HG02610 (cell line): ENCODE data around the gene SLC24A3.

Experiments used
- ATAC-seq: cut with Tn5 transposase; IDR thresholded peaks from one replicate; pipeline ENCODE4 v1.9.1; 2021; ENCODE audit warnings: mild to moderate bottlenecking, moderate library complexity; ENCODE audit not compliant: unreplicated experiment

Gene SLC24A3

DNA sequence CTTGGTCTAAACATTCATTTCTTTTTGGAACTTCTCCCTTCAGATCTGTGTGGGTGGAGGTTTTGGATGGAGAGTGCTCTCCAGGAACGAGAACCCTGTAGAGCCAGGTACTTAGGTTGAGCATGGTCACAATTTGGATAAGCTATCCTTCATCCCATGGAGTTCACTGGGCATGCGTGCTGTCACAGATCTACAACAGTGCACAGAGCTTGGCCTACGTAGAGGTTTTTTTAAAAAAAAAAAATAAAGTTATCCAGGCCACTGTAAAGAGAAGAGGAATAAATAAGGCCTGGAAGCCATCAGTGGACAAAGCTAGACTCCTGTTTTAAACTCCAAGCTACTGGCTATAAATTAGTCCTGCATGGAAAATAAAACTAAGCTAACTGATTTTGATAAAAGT, 165.6 kb downstream of the SLC24A3 start:
- ATAC-seq, result no peak

DNA sequence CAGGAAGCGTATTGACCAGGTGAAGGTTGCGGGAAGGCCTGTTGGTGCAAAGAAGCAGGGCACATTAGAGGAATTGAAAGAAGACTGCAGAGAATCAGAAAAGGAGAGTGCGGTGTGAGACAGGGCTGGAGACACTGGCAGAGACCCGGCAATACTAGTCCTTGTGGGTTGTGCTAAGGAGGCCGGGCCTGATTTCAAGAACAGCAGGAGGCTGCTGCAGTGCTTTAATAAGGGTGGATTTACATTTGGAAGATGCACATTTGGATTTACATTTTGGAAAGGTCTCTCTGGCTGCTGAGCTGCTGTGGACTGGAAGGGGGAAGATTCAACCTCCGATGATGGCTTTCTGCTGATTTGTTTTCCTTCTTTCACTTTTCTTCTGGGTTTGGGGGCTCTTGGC, 167.8 kb downstream of the SLC24A3 start:
- no peak for ATAC-seq

DNA sequence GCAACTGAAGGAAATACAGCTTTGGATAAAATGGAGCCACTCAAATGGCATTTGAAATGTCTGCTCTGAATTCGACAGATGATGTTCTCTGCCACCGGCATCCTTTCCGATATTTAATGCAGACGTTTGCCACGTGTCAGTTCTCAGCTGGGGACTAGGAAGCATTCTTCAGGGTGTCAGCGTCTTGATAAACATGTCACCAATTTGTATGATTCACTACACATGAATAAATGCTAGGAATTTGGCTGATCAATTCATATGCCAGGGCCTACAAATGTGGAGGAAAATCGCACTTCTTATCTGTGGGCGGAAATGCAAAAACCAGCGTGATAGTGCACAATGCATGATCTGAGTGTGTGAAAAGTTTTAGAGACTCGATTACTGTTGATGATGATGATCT, 169.5 kb downstream of the SLC24A3 start:
- ATAC-seq, result no peak

DNA sequence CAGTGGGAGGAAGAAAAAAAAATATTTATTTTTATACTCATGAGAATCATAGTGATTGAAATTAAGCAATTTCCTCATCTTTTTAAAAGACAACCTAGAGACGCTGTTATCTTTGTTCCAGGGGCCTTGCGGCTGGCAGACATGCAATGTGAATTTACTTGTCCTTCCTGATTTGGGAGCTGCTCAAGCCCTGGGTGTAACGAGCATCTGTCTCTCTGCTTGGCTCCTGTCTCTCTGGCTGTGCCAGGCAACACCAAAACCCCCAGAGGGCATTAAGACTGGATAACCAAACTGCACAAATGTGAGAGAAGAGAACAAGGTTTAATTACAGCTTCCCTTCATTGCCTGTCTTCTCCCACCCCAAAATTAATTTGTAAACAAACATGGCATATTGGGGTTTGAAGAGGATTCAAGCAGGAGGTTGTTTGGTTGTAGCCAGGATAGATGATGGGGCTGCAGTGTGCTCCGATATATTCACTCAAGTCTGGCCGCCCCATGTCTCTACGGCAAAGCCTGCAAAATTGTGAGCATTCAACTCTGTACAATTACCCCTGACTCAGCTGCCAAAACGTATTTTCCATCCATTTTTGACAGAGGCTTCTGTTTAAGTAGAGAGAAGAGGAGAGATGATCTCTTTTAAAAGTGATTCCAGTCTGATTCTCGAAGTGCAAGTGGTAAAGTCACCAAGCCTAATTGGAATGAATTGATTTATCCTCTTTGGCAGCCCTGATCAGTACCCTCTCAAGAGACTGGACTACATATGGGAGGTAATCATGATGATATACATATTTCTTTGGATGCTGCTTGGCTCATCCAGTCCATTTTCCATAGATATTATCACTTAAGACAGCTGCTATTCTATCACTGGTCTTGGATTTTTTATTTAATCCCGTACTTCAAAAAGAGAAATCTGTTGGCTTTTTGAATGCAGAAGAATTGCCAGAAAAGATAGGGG, 170.2 kb downstream of the SLC24A3 start:
- no peak for ATAC-seq

DNA sequence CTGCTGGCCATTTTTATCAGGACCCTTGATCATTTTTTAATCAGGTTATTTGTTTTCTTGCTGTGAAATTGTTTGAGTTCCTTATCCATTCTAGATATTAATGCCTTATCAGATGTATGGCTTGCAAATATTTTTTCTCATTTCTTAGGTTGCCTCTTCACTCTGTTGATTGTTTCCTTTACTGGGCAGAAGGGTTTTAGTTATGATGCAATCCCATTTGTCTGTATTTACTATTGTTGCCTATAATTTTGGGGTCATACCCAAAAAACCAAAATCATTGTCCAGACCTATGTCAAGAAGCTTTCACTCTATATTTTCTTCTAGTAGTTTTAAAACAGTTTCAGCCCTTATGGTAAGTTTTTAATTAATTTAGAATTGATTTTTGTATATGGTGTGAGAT, 172.5 kb downstream of the SLC24A3 start:
- no peak for ATAC-seq

DNA sequence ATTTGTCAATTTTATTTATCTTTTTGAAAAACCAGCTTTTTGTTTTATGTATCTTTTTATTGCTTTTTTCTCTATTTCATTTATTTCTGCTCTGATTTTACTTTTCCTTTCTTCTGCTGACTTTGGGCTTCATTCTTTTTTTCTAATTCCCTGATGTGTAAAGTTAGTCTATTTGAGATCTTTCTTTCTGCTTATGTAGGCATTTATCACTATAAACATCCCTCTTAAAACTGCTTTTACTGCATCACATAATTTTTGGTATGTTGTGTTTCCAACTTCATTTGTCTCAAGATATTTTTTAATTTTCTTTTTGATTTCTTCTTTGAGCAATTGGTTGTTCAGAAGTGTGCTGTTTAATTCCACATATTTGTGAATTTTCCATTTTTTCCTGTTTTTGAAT, 174.8 kb downstream of the SLC24A3 start:
- no peak for ATAC-seq

DNA sequence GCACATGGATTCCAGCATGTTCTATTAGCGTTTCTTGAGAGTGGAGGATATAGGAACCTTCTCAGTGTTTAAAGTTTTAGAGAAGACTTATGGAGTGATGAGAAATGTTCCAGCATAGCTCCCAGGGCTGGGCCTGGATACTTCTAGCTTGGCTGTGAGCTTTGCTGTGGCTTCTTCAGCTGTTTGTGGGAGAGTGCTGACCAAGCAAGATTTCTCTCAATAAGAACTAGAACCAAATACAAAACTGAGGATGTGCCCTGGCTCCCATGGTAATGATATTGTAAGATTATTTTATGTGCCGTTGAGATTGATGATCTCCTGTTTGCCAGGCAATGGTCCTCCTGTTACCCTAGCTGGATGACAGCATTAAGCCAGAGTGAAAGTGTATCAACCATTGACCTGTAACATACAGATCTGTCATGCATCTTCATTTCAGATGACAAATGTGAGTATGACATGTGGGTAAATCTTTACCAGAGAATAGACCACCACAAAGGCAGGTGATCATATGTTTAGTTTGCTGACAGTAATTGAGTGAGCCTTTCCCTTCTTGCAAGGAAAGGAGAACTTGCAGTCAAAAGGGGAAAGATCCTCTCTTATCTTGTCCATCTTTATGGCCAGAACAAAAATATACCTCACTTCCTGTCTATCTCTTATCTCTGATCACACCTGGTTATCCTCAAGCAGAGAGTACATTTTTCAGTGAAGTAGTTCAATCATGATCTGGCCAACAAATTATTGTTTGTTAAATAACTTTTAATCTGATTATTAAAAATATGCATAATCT, 180.1 kb downstream of the SLC24A3 start:
- no peak for ATAC-seq

DNA sequence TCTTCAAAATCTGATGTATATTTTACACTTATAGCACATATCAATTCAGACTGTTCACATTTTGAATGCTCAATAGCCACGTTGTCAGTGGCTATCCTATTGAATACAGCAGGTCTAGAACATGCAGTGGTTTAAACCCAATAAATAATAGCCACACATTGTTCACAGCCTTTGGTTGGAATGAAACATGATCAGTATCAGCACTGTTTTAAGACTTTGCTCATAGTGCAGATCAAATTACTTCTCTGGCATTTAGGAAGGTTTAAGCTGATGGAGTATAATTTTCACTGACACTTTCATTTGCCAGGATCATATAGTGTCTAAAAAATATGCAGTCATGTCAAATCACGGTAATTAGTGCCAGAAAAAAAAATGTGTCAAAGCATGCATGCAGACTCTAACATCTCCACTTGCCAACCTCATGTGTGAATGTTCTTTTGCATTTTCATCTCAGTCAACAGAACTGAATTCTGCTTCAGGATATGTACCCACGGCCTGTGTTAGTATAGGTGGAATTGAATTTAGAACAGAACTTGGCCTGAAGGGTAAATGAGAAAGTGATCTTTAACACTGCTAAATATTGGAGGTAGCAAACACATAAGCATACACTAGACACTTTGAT, 184.1 kb downstream of the SLC24A3 start:
- ATAC-seq, result no peak

DNA sequence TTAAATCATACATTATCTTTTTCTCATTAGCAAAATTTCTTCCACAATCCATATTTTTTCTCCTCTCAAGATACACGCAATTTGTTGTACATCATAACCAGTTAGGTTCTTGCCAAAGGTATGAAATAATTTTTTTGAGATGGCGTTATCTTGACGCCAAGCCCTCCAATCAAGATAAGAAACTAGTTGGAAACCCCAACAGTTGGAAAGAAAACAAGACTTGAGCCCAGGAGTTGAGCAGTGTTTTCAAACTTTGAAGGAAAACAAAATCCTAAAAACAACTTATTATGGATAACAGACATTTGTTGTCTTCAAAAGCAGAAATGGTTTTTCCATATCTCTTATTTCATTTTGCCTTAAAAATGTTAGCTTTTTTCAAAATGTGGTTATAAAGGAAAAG, 184.8 kb downstream of the SLC24A3 start:
- no peak for ATAC-seq

DNA sequence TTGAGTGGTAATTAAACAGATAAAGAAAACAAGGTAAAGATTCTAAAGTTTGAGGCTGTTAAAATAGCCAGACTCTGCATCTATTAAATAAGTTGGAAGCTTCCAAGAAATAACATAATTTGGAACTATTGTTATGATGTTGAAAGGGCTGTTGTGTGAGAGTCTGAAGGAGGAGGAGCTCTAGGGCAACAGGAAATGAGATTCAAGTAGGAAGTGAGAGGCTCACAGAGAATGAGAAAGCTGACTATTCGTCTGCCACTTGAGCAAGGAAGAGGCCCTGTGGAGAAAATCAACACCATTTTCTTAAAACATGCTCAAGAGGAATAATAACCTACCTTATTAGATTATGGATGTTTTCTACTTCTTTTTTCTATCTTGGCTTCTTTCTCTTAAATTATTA, 185.2 kb downstream of the SLC24A3 start:
- no peak for ATAC-seq

DNA sequence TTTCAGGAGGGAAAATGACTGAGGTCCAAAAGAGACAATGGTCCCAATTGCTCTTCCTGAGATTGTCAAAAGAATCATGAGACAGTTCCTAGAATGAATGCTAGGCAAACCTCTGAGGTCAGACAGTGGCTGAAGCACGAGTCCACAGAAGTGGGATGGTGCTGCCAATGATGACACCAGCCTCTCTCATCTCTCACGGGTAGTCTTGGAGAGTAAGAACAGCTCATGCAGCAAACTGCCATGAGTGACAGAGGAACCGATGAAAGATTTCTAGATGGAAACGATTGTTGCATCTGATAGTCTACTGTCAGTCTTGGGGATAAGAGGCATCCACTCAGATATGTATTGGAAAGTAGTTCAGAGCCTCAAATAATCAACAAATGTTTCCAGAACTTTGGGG, 188.7 kb downstream of the SLC24A3 start:
- ATAC-seq, result no peak

DNA sequence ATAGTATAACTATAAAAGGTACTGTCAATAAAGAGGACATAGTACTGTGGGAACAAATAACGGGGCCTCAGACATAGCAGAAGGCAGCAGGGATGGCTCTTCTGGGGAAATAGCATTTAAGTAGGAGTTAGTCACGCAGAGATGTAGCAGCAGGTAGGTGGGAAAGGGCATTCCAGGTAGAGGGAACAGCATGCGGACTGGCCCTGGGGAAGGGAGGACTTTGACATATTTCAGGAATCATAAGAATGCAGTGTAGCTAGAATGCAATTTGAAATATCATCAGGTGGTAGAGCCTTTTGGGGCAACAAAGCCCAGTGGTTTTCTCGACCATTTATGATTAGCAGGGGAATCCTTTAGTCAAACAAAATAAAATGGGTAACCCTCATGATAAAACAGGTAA, 191.1 kb downstream of the SLC24A3 start:
- no peak for ATAC-seq

DNA sequence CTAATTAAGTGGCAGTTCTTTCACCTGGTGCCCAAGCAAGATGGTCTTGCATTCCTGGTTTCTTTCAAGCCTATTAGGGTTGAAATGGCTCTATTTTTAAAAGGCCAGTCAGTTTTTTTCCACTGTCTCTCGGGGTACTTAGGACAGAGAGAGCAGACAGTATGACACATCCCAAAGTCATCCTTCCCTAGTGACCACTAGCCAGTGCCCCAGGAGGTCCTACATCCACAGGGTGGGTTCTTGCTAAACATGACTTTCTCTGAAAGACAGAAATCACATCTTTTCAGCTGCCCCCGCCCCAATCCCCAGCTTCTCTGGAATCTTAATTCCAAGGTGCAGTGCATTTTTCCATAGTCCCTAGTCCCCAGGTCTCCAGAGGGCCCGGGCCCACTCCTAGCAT, 192.4 kb downstream of the SLC24A3 start:
- no peak for ATAC-seq

DNA sequence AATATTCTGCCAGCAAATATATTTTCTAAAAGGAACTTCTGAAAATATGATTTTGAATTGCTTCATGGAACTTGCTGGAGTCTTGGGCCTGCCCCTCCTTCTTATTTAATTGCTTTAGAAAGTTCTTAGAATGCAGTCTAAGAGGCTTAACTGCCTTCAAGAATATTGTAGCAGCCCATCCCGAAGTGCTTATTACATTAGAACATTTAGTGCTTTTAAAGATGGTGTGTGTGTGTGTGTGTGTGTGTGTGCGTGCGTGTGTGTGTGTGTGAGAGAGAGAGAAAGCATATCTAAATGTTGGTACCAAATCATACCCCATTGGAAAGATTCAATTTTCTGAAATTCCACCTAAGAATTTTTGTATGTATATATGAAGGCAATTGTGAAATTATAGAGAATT, 193.5 kb downstream of the SLC24A3 start:
- ATAC-seq, result no peak

DNA sequence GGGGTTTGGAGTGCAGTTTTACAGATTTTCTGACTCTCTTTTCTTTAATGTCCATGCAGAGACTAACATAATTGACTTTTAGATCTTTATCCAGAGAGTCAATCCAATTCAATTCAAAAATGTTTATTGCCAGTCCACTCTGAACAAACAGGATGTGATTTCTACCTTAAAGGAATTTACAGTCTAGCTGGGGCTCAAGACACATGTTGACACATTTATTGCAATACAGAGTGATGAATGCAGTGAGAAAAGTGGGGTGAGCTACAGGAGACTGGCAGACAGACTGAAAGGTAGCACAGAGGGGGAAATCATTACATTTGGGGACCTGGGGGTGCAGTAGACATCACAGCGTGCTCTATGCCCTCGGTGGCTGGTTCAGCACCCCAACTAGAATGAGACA, 193.9 kb downstream of the SLC24A3 start:
- no peak for ATAC-seq

DNA sequence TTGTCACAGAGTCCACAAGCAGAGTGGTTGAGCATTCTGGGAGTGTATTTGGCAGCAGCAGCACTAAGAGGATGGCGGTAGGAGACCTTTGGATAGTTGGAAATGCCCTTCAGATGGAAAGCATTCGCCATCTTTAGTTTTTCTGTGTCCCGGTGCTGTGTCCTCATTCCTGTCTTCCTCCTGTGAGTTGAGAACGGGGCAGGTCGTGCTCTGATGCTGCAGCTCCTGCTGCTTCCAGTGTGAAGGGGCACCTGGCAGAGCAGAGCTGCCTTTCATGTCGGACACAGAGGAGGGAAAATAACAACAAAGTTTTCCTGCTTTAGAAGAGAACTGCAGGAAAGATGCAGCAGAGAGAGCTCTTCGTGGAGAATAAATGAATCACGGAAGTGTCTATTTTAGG, 194.8 kb downstream of the SLC24A3 start:
- ATAC-seq, result no peak

DNA sequence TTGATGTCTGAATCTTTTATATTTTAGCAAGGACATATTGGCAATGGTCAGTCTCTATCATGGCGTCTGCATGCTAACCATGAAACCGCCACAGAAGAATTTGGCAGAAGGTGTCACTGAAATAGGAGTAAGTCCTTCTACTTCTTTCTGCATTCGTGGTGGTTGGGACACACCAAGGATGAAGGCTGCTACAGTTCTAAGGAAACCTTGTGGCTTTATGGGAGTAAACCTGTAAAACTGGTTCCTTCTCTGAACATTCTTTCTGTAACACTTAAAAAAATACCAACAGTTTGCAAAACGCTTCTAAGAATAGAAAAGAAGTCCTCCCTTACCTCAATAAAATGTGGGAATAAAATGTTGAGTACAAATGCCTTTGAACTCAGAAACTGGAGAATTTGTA, 195.3 kb downstream of the SLC24A3 start:
- ATAC-seq, result no peak

DNA sequence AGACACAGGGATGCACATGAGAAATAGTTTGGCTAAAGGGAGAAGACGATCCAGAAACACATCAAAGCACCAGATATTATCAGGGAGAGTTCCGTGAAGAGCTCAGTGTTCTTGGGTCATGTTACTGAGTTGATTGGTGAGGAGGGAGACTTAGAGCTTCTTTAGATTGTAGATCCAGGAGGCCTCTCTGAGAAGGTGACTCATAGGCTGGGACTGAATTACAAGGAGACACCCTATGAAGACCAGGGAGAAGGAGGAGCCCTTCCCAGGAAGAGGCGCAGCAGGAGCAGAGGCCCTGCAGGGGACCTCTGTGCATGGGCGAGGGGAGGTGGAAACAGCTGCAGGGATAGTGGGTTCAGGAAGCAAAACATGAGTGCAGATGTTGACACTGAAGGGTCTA, 196.5 kb downstream of the SLC24A3 start:
- no peak for ATAC-seq

DNA sequence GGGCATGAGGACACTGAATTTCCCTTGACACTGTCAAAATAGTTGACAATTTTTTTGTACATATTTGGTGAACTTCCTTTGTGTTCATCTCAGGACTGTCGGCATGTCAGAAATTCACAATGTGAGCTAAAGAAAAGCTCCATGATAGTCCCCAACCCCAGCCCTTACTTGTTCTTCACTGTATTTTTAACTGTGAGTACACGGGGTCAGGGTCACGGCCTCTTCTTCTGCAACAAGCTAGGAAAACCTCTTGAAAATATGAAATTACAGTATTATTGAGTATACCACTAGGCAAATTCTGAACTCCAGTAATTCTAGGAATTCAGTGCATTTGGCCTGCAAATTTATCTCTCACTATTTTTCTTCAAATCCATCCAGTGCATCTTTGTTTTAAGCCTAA, 199.4 kb downstream of the SLC24A3 start:
- ATAC-seq, result no peak

DNA sequence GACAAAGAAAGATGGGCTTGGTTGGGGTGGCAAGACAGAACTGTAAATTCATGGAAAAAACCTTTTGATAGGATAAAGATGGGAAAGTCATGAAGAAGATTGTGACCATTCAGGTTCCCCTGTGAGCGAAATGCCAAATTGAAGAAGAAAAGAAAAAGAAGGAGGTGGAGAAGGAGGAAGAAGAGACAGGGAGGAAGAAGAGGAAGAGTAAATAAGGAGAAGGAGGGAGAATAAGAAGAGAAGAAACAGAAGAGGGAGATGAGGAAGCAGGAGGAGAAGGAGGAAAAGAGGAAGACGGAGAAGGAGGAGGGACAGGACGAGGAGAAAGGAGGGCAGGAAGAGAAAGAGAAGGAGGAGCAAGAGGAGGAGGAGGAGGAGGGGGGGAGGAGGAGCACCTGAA, 199.8 kb downstream of the SLC24A3 start:
- ATAC-seq, result no peak

DNA sequence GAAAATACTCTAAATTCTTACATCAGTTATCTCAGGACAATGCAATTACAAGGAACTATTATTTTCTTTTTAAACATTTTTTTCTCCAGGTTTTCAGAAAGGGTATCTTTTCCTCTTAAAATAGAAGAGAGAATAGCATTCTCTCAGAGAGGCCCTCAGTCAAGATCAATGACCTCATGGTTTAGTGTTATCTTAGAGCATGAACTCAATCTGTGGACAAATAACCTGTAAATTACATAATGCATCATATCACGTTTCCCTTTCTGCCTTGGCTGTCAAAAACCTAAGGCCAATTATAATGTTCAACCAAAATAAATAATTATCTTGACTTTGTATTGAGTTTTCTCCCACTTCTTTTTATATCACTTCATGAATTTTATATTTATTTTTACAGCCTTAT, 202.2 kb downstream of the SLC24A3 start:
- ATAC-seq, result no peak

DNA sequence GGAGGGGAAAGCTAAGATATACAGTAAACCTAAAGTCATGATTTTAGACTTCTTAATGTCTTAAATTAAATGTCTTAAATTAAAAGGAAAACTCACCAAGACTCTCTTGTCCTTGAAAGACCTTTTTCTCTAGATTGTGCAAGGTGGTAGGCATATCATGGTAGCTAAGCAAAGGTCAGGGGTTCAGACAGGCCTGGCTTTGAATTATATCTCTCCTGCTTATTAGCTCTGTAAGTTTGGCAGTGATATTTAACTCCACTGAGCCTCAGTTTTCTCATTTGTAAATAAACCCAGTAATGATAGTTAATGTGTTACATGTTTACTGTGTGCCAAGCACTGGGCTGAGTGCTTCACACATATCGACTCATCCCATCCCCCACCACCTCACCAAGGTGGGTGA, 203.3 kb downstream of the SLC24A3 start:
- no peak for ATAC-seq
